Measurements from ENCODE around the gene JARID2. TPM values are rescaled to one million over a fixed set of nuclear protein-coding genes. Genes with fewer than 3 reads are reported as not detected.

Gene JARID2
- total and polyA plus RNA-seq, 4 donors, result 15.4 to 25.5 (median 23.1) TPM

DNA sequence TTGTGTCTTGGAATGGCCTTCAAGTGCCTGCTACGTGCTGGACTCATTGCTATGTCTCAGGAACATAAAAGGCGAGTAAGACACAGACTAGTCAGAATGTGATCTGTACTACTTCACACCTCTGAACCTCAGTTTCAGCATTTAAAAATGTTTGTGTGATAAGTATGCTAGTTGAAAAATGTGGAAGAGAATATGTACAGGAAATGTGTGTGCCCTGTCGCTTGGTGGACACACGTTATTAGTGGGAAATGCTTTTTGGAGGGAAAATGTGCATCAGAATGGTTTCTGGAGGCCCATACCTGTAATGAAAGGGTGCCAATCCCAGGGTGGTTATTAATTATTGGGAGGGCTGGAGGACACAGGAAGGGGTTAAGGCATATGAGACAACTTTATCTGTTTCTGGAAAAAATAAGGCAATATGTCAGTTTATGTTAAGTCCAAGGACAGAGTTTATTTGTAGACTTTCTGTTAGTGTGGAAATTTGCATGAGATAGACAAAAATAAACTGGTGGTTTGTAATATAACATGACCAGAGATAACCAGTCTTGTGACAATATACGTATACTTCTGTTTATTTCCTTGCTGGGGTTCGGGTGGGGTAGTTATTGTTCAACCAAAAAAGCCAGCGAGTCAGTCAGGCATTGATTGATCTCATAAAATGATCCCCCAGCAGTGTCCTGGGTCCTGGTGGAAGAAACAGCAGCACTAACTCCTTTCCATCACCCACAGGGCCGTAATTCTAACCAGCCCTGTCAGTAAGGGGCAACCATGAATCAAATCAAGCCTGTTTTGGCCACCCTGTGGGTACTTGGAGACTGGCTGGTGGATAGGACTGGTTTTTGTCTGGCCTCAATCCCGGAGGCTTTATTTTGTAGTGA lies 117.9 kb downstream of the JARID2 start:
- no peaks in the 10 kb centered on the region for H3K27me3 ChIP-seq (ENCODE audit: control insufficient read depth, insufficient read depth, low read length)
- H3K27ac ChIP-seq (ENCODE audit: low read depth, low read length), result no peak overlapping the region
- H3K9me3 ChIP-seq (ENCODE audit: control insufficient read depth, insufficient read depth, low read length), result no peaks in the 10 kb centered on the region
- H3K4me3 ChIP-seq (ENCODE audit: low read depth, low read length), result no peak overlapping the region
- 63% methylated on average over 5 of the region's 9 CpGs for WGBS (ENCODE audit: insufficient coverage)
- H3K36me3 ChIP-seq (ENCODE audit: control insufficient read depth, insufficient read depth, low read length), result no peaks in the 10 kb centered on the region
- H3K4me1 ChIP-seq (ENCODE audit: control insufficient read depth, insufficient read depth, low read length), result peaks cover 9% of the 10 kb centered on the region
- DNase-seq (ENCODE audit: low read depth in 4 of 6, low spot score in 6 of 6), result no peak

DNA sequence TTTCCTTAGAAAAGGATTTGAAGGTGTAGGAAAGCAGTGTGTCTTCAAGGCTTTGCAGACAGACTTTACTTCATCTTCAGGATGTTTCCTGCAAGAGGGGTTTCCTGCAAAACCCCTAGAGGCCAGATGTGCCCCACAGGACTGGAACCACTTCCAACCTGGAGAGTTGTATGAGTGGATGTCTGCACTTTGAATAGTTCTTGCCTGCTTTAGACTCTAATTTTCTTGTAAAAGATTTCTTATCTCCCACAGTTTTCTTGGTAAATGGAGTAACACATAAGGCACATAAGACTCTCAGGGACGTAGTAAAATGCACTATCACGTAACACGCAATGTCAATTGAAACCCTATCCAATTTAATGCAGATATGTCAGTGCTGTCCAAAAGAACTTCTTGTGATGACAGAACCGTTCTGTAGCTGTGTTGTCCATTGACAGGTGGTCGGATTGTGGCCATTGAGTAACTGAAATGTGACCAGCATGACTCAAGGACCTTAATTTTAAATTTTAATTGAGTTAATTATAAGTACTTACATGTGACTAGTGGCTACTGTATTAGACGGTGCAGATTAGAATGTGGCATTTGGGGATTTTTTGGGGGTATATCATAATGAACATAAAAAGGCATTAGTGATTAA lies 118.7 kb downstream of the JARID2 start:
- no peak for DNase-seq (ENCODE audit: low read depth in 4 of 6, low spot score in 6 of 6)
- Histone ChIP-seq H3K4me3 (ENCODE audit: low read depth, low read length) (no peak overlapping the region), H3K36me3 (ENCODE audit: control insufficient read depth, insufficient read depth, low read length) (no peaks in the 10 kb centered on the region), H3K27ac (ENCODE audit: low read depth, low read length) (no peak overlapping the region), H3K4me1 (ENCODE audit: control insufficient read depth, insufficient read depth, low read length) (peaks cover 9% of the 10 kb centered on the region), H3K9me3 (ENCODE audit: control insufficient read depth, insufficient read depth, low read length) (no peaks in the 10 kb centered on the region), H3K27me3 (ENCODE audit: control insufficient read depth, insufficient read depth, low read length) (no peaks in the 10 kb centered on the region)
- 60% methylated on average over 3 of the region's 6 CpGs for WGBS (ENCODE audit: insufficient coverage)

DNA sequence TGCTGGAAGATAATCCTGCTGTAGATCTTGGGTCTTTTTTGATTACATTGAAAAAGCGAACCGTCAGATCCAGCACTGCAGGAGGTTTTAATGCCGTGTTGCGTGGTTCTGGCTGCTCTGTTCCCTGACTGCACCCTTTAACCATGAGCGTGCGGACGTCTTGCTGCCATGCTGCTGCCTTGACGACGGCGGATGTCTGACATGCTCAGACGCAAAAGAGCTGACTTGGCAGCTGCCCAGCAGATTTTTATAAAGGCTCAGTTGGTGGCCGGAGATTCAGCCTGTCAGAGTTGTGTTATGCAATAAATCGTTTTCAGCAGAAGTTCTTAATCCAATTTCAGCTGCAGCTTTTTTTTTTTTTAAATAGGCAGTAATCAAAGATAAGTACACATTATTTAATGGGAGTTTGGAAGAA lies 119.4 kb downstream of the JARID2 start:
- peak in 5 of 6 donors; percentile 51 to 95 (median 70) for DNase-seq (ENCODE audit: low read depth in 4 of 6, low spot score in 6 of 6)
- Histone ChIP-seq H3K9me3 (ENCODE audit: control insufficient read depth, insufficient read depth, low read length) (no peaks in the 10 kb centered on the region), H3K27me3 (ENCODE audit: control insufficient read depth, insufficient read depth, low read length) (no peaks in the 10 kb centered on the region), H3K36me3 (ENCODE audit: control insufficient read depth, insufficient read depth, low read length) (no peaks in the 10 kb centered on the region), H3K4me1 (ENCODE audit: control insufficient read depth, insufficient read depth, low read length) (peaks cover 7% of the 10 kb centered on the region), H3K4me3 (ENCODE audit: low read depth, low read length) (no peak overlapping the region), H3K27ac (ENCODE audit: low read depth, low read length) (peak overlapping the region; percentile 16)
- WGBS (ENCODE audit: insufficient coverage), result 2% methylated on average over 11 of the region's 13 CpGs

GRCh38 chr6:15366003-15366535 lies 120.2 kb downstream of the JARID2 start:
- Histone ChIP-seq H3K36me3 (ENCODE audit: control insufficient read depth, insufficient read depth, low read length) (no peaks in the 10 kb centered on the region), H3K27ac (ENCODE audit: low read depth, low read length) (no peak overlapping the region), H3K27me3 (ENCODE audit: control insufficient read depth, insufficient read depth, low read length) (no peaks in the 10 kb centered on the region), H3K4me1 (ENCODE audit: control insufficient read depth, insufficient read depth, low read length) (peaks cover 9% of the 10 kb centered on the region), H3K9me3 (ENCODE audit: control insufficient read depth, insufficient read depth, low read length) (no peaks in the 10 kb centered on the region), H3K4me3 (ENCODE audit: low read depth, low read length) (no peak overlapping the region)
- DNase-seq (ENCODE audit: low read depth in 4 of 6, low spot score in 6 of 6), result no peak
- WGBS (ENCODE audit: insufficient coverage), result no CpG with 5 or more reads among the region's 6 CpGs

DNA sequence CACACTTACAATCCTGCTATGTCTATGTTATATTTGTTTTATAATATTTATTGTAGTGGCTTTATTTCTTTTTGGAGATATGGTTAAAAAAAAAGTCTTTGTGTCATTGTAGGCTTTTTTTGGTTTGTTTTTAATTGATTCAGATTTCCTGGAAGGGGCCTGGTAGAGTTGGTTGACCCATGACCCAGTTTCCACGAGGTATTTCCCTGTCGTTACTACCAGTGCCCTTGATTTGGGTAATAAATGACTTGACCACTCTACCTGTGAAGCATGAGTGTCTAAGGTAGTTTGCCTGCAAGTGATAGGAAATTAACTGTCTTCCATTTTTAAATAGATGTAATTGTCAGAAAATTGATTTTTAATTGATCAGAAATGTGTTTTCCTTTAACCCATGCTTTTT lies 121.0 kb downstream of the JARID2 start:
- H3K27me3 ChIP-seq (ENCODE audit: control insufficient read depth, insufficient read depth, low read length), result no peaks in the 10 kb centered on the region
- H3K36me3 ChIP-seq (ENCODE audit: control insufficient read depth, insufficient read depth, low read length), result no peaks in the 10 kb centered on the region
- H3K27ac ChIP-seq (ENCODE audit: low read depth, low read length), result no peak overlapping the region
- no peak overlapping the region for H3K4me3 ChIP-seq (ENCODE audit: low read depth, low read length)
- H3K9me3 ChIP-seq (ENCODE audit: control insufficient read depth, insufficient read depth, low read length), result no peaks in the 10 kb centered on the region
- no peak for DNase-seq (ENCODE audit: low read depth in 4 of 6, low spot score in 6 of 6)
- H3K4me1 ChIP-seq (ENCODE audit: control insufficient read depth, insufficient read depth, low read length), result peaks cover 9% of the 10 kb centered on the region
- WGBS (ENCODE audit: insufficient coverage), result 50% methylated on average over 1 of the region's 2 CpGs

GRCh38 chr6:15368186-15368585 lies 122.3 kb downstream of the JARID2 start:
- no peaks in the 10 kb centered on the region for H3K27me3 ChIP-seq (ENCODE audit: control insufficient read depth, insufficient read depth, low read length)
- H3K4me3 ChIP-seq (ENCODE audit: low read depth, low read length), result no peak overlapping the region
- H3K9me3 ChIP-seq (ENCODE audit: control insufficient read depth, insufficient read depth, low read length), result no peaks in the 10 kb centered on the region
- H3K36me3 ChIP-seq (ENCODE audit: control insufficient read depth, insufficient read depth, low read length), result no peaks in the 10 kb centered on the region
- H3K4me1 ChIP-seq (ENCODE audit: control insufficient read depth, insufficient read depth, low read length), result peaks cover 9% of the 10 kb centered on the region
- DNase-seq (ENCODE audit: low read depth in 4 of 6, low spot score in 6 of 6), result no peak
- H3K27ac ChIP-seq (ENCODE audit: low read depth, low read length), result no peak overlapping the region

- WGBS (ENCODE audit: insufficient coverage), result 78% methylated on average over 3 of the region's 5 CpGs
These were observed 123.0 kb downstream of the JARID2 start for GRCh38 chr6:15368873-15369272.

GRCh38 chr6:15369838-15370237 lies 124.0 kb downstream of the JARID2 start:
- 37% methylated on average over 4 of the region's 4 CpGs for WGBS (ENCODE audit: insufficient coverage)
- DNase-seq (ENCODE audit: low read depth in 4 of 6, low spot score in 6 of 6), result no peak
- no peak overlapping the region for H3K27ac ChIP-seq (ENCODE audit: low read depth, low read length)
- H3K36me3 ChIP-seq (ENCODE audit: control insufficient read depth, insufficient read depth, low read length), result no peaks in the 10 kb centered on the region
- H3K4me1 ChIP-seq (ENCODE audit: control insufficient read depth, insufficient read depth, low read length), result peaks cover 9% of the 10 kb centered on the region
- H3K9me3 ChIP-seq (ENCODE audit: control insufficient read depth, insufficient read depth, low read length), result no peaks in the 10 kb centered on the region
- H3K4me3 ChIP-seq (ENCODE audit: low read depth, low read length), result no peak overlapping the region
- no peaks in the 10 kb centered on the region for H3K27me3 ChIP-seq (ENCODE audit: control insufficient read depth, insufficient read depth, low read length)

More at GRCh38 chr6:15368873-15369272, 123.0 kb downstream of the JARID2 start:
- peaks cover 9% of the 10 kb centered on the region for H3K4me1 ChIP-seq (ENCODE audit: control insufficient read depth, insufficient read depth, low read length)
- H3K27me3 ChIP-seq (ENCODE audit: control insufficient read depth, insufficient read depth, low read length), result no peaks in the 10 kb centered on the region
- H3K27ac ChIP-seq (ENCODE audit: low read depth, low read length), result no peak overlapping the region
- no peaks in the 10 kb centered on the region for H3K9me3 ChIP-seq (ENCODE audit: control insufficient read depth, insufficient read depth, low read length)
- no peak overlapping the region for H3K4me3 ChIP-seq (ENCODE audit: low read depth, low read length)
- H3K36me3 ChIP-seq (ENCODE audit: control insufficient read depth, insufficient read depth, low read length), result no peaks in the 10 kb centered on the region
- no peak for DNase-seq (ENCODE audit: low read depth in 4 of 6, low spot score in 6 of 6)

DNA sequence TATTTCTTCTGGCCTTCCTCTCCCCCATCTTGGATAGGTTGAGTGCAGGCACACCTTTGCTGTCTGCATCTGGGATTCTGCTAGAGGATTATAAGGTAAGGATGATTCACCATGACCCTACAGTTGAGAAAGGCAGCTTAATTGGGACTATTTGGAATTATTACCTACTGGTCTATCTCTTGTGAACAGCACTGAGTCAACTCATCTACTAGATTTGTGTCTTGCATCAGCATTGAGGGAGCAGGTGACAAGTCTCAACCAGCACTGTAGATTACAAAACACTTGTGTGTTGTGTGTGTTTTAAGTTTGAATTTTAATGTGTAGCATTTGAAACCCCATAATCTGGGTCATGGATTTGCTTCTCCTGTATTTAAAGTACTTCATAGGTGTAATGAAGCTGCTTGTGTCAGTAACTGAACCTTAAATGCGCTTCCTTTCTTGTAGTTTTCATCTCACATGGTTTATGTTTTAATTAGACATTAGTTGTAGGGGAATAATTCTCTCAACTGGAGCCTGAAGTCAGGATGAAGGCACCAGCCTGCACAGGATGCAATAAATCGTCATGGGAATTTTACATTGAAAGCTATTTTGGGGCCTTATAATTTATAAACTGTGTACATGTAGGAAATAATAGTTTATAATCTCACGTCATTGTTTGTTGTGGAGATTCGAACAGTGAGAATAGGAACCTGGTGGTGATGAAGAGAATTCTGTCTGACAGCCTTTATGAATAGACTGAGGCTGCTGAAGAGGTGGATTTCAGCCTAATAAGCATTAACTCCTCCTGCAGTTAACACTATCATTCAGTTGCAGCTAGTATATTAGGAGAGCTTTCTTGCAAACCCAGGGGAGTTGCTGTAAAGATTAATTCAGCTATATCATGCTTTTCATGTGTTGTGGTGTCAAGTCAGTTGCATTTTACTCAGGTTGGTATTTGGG lies 125.1 kb downstream of the JARID2 start:
- H3K4me1 ChIP-seq (ENCODE audit: control insufficient read depth, insufficient read depth, low read length), result peaks cover 3% of the 10 kb centered on the region
- no peaks in the 10 kb centered on the region for H3K9me3 ChIP-seq (ENCODE audit: control insufficient read depth, insufficient read depth, low read length)
- no peaks in the 10 kb centered on the region for H3K36me3 ChIP-seq (ENCODE audit: control insufficient read depth, insufficient read depth, low read length)
- H3K27me3 ChIP-seq (ENCODE audit: control insufficient read depth, insufficient read depth, low read length), result no peaks in the 10 kb centered on the region
- H3K4me3 ChIP-seq (ENCODE audit: low read depth, low read length), result no peak overlapping the region
- no peak overlapping the region for H3K27ac ChIP-seq (ENCODE audit: low read depth, low read length)
- DNase-seq (ENCODE audit: low read depth in 4 of 6, low spot score in 6 of 6), result no peak
- 86% methylated on average over 1 of the region's 4 CpGs for WGBS (ENCODE audit: insufficient coverage)
